Stimulated activated CD4-positive, alpha-beta T cell treated with anti-CD3 and anti-CD28 coated beads, Interleukin-1b, Interleukin-23, amount 100 ng/mL, for 24 hours (primary cell): ENCODE measurements around the gene OR5D16.
"Not testable (repeated sequence)": the region's sequence is repeated elsewhere in the genome, so short reads cannot be mapped to it uniquely, and the experiment has no call there.

Experiments used
- DNase-seq, 4 experiments: peaks; one replicate each; pipeline ENCODE4 v3.0.0-alpha.2; 2020; ENCODE audit warnings: low read depth in 4 of 4, low spot score in 1 of 4

OR5D16 gene

GRCh38 chr11:55838452-55838851, at the start of gene OR5D16:
TSS of gene OR5D16 (plus strand) at chr11:55838752. CDS start at chr11:55838752, 0 bp downstream.
- no peak for DNase-seq

- DNase-seq = no peak
These were observed 46.9 kb upstream of the OR5D16 start for GRCh38 chr11:55791606-55792005.

- no peak for DNase-seq
These were observed 45.2 kb upstream of the OR5D16 start for GRCh38 chr11:55793321-55793720.

- no peak for DNase-seq
These were observed 43.3 kb upstream of the OR5D16 start, which contains the start of gene OR5D14 for GRCh38 chr11:55795256-55795655. TSS of gene OR5D14 (plus strand) at chr11:55795556. CDS start at chr11:55795556, 0 bp downstream.

- DNase-seq = no peak
These were observed 32.3 kb upstream of the OR5D16 start for GRCh38 chr11:55806248-55806647.

- DNase-seq = no peak
These were observed 27.5 kb upstream of the OR5D16 start, which contains the start of gene OR5L1 for GRCh38 chr11:55811067-55811466. TSS of gene OR5L1 (plus strand) at chr11:55811367. CDS start at chr11:55811467, 100 bp downstream.

- DNase-seq = no peak
These were observed 19.2 kb upstream of the OR5D16 start, which contains the start of gene OR5D18 for GRCh38 chr11:55819330-55819729. TSS of gene OR5D18 (plus strand) at chr11:55819630. CDS start at chr11:55819630, 0 bp downstream.

GRCh38 chr11:55826919-55827318, 11.6 kb upstream of the OR5D16 start, which contains the start of gene OR5L2:
TSS of gene OR5L2 (plus strand) at chr11:55827219. CDS start at chr11:55827219, 0 bp downstream.
- DNase-seq = no peak

GRCh38 chr11:55847453-55847852, 8.9 kb downstream of the OR5D16 start:
- no peak for DNase-seq

- no peak for DNase-seq
These were observed 10.5 kb downstream of the OR5D16 start for GRCh38 chr11:55849037-55849436.

GRCh38 chr11:55852141-55852540, 13.6 kb downstream of the OR5D16 start:
- DNase-seq = no peak

- no peak for DNase-seq
These were observed 16.2 kb downstream of the OR5D16 start for GRCh38 chr11:55854704-55855103.

GRCh38 chr11:55867354-55867753, 28.8 kb downstream of the OR5D16 start:
- DNase-seq = not testable (repeated sequence)

GRCh38 chr11:55872731-55873130, 34.2 kb downstream of the OR5D16 start:
- DNase-seq = not testable (repeated sequence)

GRCh38 chr11:55873146-55873545, 34.6 kb downstream of the OR5D16 start:
- DNase-seq = not testable (repeated sequence)

- not testable (repeated sequence) for DNase-seq
These were observed 44.4 kb downstream of the OR5D16 start, which contains the start of gene TRIM51 for GRCh38 chr11:55882997-55883396. TSS of gene TRIM51 (plus strand) at chr11:55883297. CDS start at chr11:55885429, 2,132 bp downstream.

GRCh38 chr11:55884995-55885394, 46.4 kb downstream of the OR5D16 start:
- not testable (repeated sequence) for DNase-seq

- not testable (repeated sequence) for DNase-seq
These were observed 46.9 kb downstream of the OR5D16 start for GRCh38 chr11:55885481-55885880.
